Activated CD4-positive, alpha-beta memory T cell treated with anti-CD3 and anti-CD28 coated beads, Interleukin-2, amount 10 ng/mL, durations not matched to agents 7 days and 5 days (primary cell): Measurements from ENCODE around the gene FGF22. TPM values are rescaled to one million over a fixed set of nuclear protein-coding genes. Genes with fewer than 3 reads are reported as not detected.

ENCODE experiments used
- CTCF ChIA-PET: fragments of 350-600 bp; sonication (Branson Sonifier 250); formaldehyde crosslinking; loops from one replicate; lab custom pipeline; 2021; ENCODE audit warnings: antibody characterized with exemption, inconsistent platforms; lab: Charles Lee
- POLR2A ChIA-PET: fragments of 350-600 bp; sonication (Branson Sonifier 250); formaldehyde crosslinking; loops from one replicate; lab custom pipeline; 2021; ENCODE audit warnings: antibody characterized with exemption; lab: Charles Lee
- DNase-seq: peaks from one replicate; pipeline ENCODE4 v3.0.0-alpha.2; 2020
- H3K27ac Mint-ChIP-seq: one replicate; pipeline ENCODE4 v1.8.0; 2021; ENCODE audit warnings: mild to moderate bottlenecking, mixed read lengths
- H3K27me3 Mint-ChIP-seq: one replicate; pipeline ENCODE4 v1.8.0; 2021; ENCODE audit warnings: mixed read lengths
- H3K36me3 Mint-ChIP-seq: one replicate; pipeline ENCODE4 v1.8.0; 2021; ENCODE audit warnings: low read depth, mixed read lengths
- H3K4me1 Mint-ChIP-seq: one replicate; pipeline ENCODE4 v1.8.0; 2021; ENCODE audit warnings: mixed read lengths
- H3K4me3 Mint-ChIP-seq: one replicate; pipeline ENCODE4 v1.8.0; 2021; ENCODE audit warnings: mild to moderate bottlenecking, mixed read lengths
- H3K9me3 Mint-ChIP-seq: one replicate; pipeline ENCODE4 v1.8.0; 2021; ENCODE audit warnings: mixed read lengths
- total RNA-seq, 2 experiments: library from RNA; stranded (reverse); gene quantifications; one replicate each; pipeline ENCODE4 v1.2.3, GENCODE V29; 2021

The FGF22 gene
- total RNA-seq, 2 experiments from 2014 or later = not detected

DNA sequence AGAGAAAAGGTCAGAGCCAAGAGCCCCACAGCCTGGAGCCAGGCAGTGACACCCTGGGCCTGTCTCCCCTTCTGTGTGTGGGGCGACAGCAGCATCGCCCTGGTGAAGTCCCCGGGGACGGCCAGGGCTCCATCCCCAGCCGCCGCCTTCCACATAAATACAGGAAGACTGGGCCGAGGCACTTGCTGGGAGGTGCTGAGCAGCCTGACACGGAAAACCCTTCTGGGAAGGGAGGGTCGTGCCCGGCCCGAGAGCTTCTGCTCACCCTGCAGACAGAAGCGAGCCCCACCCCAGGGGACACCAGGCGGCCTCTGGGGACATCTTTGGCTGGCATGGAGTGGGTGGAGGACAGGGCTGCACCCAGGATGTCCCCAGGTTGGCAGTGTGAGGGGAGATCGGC is 5.1 kb downstream of the FGF22 start:
- Mint-ChIP-seq H3K4me1 (peaks cover 1% of the 10 kb centered on the region), H3K27me3 (no peaks in the 10 kb centered on the region), H3K9me3 (no peaks in the 10 kb centered on the region), H3K4me3 (no peak overlapping the region), H3K36me3 (peaks cover 15% of the 10 kb centered on the region), H3K27ac (no peak overlapping the region)
- CTCF ChIA-PET = no interaction called here
- POLR2A ChIA-PET = interaction anchor here (1.2 to 2.3 kb wide), 2 partner anchors 11 to 16 kb away, joined by 4 to 5 read pairs; partner anchors contain the start of gene POLRMT
- no peak for DNase-seq

- H3K4me1 Mint-ChIP-seq = peaks cover 2% of the 10 kb centered on the region
- H3K27me3 Mint-ChIP-seq = no peaks in the 10 kb centered on the region
- H3K4me3 Mint-ChIP-seq = no peak overlapping the region
- CTCF ChIA-PET = no interaction called here
- H3K36me3 Mint-ChIP-seq = peaks cover 18% of the 10 kb centered on the region
- no peak for DNase-seq
- no peak overlapping the region for H3K27ac Mint-ChIP-seq
- POLR2A ChIA-PET = interaction anchor here (2.3 kb wide), 1 partner anchor 15 kb away, joined by 5 read pairs; no protein-coding TSS in a partner anchor
- no peaks in the 10 kb centered on the region for H3K9me3 Mint-ChIP-seq
Observed at GRCh38 chr19:645912-646778, 6.5 kb downstream of the FGF22 start.

DNA sequence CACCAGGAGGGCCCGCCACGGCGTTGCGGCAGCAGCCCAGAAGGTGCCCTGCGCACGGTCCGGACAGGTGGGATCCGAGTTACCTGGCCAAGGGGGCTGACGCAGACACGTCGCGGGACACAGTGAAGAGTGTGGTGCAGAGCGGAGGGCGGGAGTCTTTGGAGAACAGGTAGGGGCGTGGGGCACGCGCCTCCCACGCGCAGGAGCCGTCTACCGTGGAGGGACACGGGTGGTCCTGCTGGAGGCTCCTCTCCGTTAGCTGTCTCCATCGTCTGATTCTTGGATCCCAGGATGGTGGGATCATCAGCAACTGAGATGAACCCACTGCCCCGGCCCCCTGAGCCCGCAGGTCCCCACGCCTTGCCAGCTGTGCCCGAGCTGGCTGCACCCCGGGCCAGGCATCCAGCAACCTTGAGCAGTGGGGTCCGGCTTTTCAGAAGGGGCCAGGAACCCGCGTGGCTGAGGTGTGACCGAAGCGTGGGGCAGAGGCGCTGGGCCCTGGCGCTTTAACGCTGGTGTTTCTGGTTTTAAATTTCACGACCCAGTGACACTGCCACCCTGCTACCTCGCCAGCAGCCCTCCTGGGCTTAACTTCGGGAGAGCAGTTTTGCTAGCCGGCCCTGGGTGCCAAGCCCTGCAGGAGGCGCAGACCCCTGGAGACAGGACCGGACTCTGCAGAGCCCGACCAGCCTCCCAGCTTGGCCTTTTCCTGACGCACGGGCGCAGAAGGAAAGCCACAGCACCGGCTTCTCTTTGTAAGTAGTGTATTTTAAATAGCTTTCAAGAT is 7.3 kb downstream of the FGF22 start:
- POLR2A ChIA-PET = interaction anchor here (1.1 kb wide), 1 partner anchor 14 kb away, joined by 4 read pairs; no protein-coding TSS in a partner anchor

GRCh38 chr19:647566-648284 is 8.0 kb downstream of the FGF22 start:
- peaks cover 18% of the 10 kb centered on the region for H3K36me3 Mint-ChIP-seq
- DNase-seq = no peak
- H3K9me3 Mint-ChIP-seq = no peaks in the 10 kb centered on the region
- peaks cover 2% of the 10 kb centered on the region for H3K4me1 Mint-ChIP-seq
- H3K4me3 Mint-ChIP-seq = no peak overlapping the region
- H3K27ac Mint-ChIP-seq = no peak overlapping the region
- CTCF ChIA-PET = no interaction called here
- POLR2A ChIA-PET = interaction anchor here (1.1 kb wide), 1 partner anchor 13 kb away, joined by 4 read pairs; no protein-coding TSS in a partner anchor
- H3K27me3 Mint-ChIP-seq = no peaks in the 10 kb centered on the region

More for the DNA sequence above, 7.3 kb downstream of the FGF22 start:
- Mint-ChIP-seq H3K36me3 (peaks cover 18% of the 10 kb centered on the region), H3K27me3 (no peaks in the 10 kb centered on the region), H3K27ac (no peak overlapping the region), H3K4me1 (peaks cover 2% of the 10 kb centered on the region), H3K9me3 (no peaks in the 10 kb centered on the region), H3K4me3 (no peak overlapping the region)
- CTCF ChIA-PET = no interaction called here
- DNase-seq = no peak

DNA sequence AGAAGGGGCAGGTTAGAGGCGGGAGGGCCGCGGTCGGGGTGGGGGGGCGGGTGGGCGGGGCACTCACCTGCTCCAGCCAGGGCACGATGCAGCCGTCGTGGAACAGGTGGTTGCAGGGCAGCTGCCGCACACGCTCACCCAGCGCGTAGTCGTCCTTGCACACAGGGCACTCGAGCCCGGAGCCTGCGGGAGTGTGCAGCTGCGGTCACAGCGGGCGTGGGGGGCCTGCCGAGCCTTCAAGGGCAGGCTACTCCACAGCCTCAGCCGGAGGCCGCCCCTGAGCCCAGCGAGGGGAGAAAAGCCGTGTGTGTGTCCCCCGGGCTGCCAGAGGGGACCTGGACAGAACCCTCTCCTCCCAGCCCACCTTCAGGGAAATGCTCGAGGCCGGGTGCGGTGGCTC is 8.6 kb downstream of the FGF22 start:
- POLR2A ChIA-PET = no interaction called here
- CTCF ChIA-PET = no interaction called here
- no peak for DNase-seq
- no peaks in the 10 kb centered on the region for H3K9me3 Mint-ChIP-seq
- H3K27me3 Mint-ChIP-seq = no peaks in the 10 kb centered on the region
- peaks cover 21% of the 10 kb centered on the region for H3K36me3 Mint-ChIP-seq
- H3K27ac Mint-ChIP-seq = no peak overlapping the region
- H3K4me3 Mint-ChIP-seq = no peak overlapping the region
- peaks cover 2% of the 10 kb centered on the region for H3K4me1 Mint-ChIP-seq

DNA sequence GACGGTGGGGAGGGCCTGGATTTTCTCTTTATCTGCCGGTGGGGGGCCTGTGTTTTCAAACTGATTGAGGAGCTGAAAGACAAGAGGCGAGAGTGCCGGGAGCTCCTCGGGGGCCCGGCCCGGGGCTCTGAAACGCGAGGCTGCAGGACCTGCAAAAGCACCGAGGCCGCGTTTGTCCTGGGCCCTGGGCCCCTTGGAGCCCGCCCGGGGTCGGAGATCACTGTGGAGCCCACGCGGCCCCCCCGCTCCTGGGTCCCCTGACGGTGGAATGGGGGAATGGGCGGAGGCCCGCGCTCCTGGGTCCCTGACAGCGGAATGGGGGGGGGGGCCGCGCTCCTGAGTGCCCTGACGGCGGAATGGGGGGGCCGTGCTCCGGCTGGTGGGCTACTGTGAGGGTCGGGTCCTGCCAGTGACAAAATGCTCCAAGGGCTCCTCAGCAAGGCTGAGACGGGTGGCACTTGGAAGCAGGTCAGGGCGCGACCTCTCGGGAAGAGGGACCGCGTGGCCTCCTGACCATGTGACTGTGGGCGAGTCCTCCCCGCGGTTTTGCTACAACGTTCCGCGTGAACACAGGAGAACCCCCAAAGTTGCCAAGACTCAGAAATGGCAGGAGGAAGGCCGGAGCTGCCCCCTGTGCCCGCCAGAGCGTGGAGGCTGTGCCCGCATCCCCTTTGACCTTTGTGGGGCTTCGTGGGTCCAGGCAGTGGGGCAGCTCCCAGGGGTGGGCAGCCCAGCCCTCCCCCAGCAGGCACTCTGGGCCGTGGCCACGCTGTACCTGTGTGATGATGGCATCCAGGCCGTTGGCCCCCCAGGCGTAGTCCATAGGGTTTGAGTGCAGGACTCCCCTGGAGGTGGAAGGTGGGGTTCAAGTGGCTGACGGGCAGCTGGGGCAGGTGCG is 9.5 kb downstream of the FGF22 start:
- DNase-seq = no peak
- POLR2A ChIA-PET = no interaction called here
- peaks cover 25% of the 10 kb centered on the region for H3K36me3 Mint-ChIP-seq
- peaks cover 3% of the 10 kb centered on the region for H3K4me1 Mint-ChIP-seq
- no peak overlapping the region for H3K4me3 Mint-ChIP-seq
- CTCF ChIA-PET = interaction anchor here (1.2 kb wide), 1 partner anchor 7 kb away, joined by 3 read pairs; no protein-coding TSS in a partner anchor
- H3K27ac Mint-ChIP-seq = no peak overlapping the region
- no peaks in the 10 kb centered on the region for H3K9me3 Mint-ChIP-seq
- no peaks in the 10 kb centered on the region for H3K27me3 Mint-ChIP-seq

- peaks cover 28% of the 10 kb centered on the region for H3K36me3 Mint-ChIP-seq
Observed at GRCh38 chr19:650121-650520, 10.4 kb downstream of the FGF22 start.

GRCh38 chr19:651114-651818 is 11.6 kb downstream of the FGF22 start:
- H3K9me3 Mint-ChIP-seq = no peaks in the 10 kb centered on the region
- no peak for DNase-seq
- no peak overlapping the region for H3K4me3 Mint-ChIP-seq
- POLR2A ChIA-PET = no interaction called here
- H3K36me3 Mint-ChIP-seq = peaks cover 36% of the 10 kb centered on the region
- CTCF ChIA-PET = no interaction called here
- H3K27me3 Mint-ChIP-seq = no peaks in the 10 kb centered on the region
- no peak overlapping the region for H3K27ac Mint-ChIP-seq
- peaks cover 12% of the 10 kb centered on the region for H3K4me1 Mint-ChIP-seq

More at GRCh38 chr19:650121-650520, 10.4 kb downstream of the FGF22 start:
- no peaks in the 10 kb centered on the region for H3K27me3 Mint-ChIP-seq
- no peak overlapping the region for H3K27ac Mint-ChIP-seq
- DNase-seq = no peak
- POLR2A ChIA-PET = no interaction called here
- H3K4me3 Mint-ChIP-seq = no peak overlapping the region
- CTCF ChIA-PET = interaction anchor here (1.2 kb wide), 1 partner anchor 8 kb away, joined by 3 read pairs; no protein-coding TSS in a partner anchor
- H3K9me3 Mint-ChIP-seq = no peaks in the 10 kb centered on the region
- peaks cover 7% of the 10 kb centered on the region for H3K4me1 Mint-ChIP-seq

DNA sequence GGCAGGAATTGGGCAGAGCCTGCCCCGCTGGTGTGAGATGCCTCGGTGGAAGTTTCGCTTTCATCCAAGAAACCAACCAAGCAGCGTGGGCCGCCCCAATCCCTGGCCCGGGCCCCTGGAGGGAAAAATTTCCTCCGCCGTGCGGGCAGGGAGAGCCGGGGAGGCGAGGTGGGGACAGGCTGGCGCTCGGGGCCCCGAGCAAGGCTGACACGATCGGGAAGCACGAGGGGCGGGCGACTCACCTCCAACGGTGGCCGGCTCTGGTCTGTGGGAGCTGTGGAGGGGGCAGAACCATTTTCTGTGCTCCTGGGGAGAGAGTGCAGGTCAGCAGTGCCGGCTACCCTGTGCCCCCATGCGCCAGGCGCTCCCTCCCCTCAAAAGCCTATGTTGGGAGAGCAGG is 12.3 kb downstream of the FGF22 start:
- ChIA-PET POLR2A (interaction anchor here (0.6 kb wide), 1 partner anchor 1252 kb away, joined by 3 read pairs; no protein-coding TSS in a partner anchor), CTCF (no interaction called here)
- Mint-ChIP-seq H3K9me3 (no peaks in the 10 kb centered on the region), H3K4me3 (no peak overlapping the region), H3K4me1 (peaks cover 15% of the 10 kb centered on the region), H3K27ac (no peak overlapping the region), H3K36me3 (peaks cover 37% of the 10 kb centered on the region), H3K27me3 (no peaks in the 10 kb centered on the region)
- no peak for DNase-seq

GRCh38 chr19:652467-653389 is 13.0 kb downstream of the FGF22 start:
- no peak overlapping the region for H3K4me3 Mint-ChIP-seq
- ChIA-PET POLR2A (interaction anchor here (0.6 kb wide), 1 partner anchor 1252 kb away, joined by 3 read pairs; no protein-coding TSS in a partner anchor), CTCF (no interaction called here)
- H3K27ac Mint-ChIP-seq = no peak overlapping the region
- peaks cover 41% of the 10 kb centered on the region for H3K36me3 Mint-ChIP-seq
- H3K27me3 Mint-ChIP-seq = no peaks in the 10 kb centered on the region
- no peak for DNase-seq
- H3K9me3 Mint-ChIP-seq = no peaks in the 10 kb centered on the region
- H3K4me1 Mint-ChIP-seq = peaks cover 21% of the 10 kb centered on the region

DNA sequence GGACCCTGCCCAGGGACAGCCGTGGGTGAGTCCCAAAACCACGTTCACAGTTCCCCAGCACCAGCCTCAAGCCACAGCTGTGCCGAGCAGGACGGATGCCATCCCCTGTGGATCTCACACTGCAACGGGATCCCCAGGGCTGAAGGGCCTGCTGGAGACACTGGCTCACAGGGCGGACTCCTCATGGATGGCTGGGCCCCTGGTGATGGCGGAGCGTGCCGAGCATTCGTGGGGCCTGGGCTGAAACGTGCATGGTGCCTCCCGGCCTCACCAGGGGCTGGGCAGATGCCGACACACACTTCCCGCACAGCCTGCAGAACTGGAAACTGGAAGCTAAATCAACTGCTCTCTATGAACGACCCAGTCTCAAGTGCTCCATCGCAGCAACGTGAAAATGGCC is 13.7 kb downstream of the FGF22 start:
- no peak for DNase-seq
- peaks cover 23% of the 10 kb centered on the region for H3K4me1 Mint-ChIP-seq
- H3K27ac Mint-ChIP-seq = no peak overlapping the region
- H3K4me3 Mint-ChIP-seq = no peak overlapping the region
- CTCF ChIA-PET = no interaction called here
- POLR2A ChIA-PET = no interaction called here
- no peaks in the 10 kb centered on the region for H3K27me3 Mint-ChIP-seq
- peaks cover 38% of the 10 kb centered on the region for H3K36me3 Mint-ChIP-seq
- no peaks in the 10 kb centered on the region for H3K9me3 Mint-ChIP-seq
